PC-9 (cell line): ENCODE data around the gene MFSD2B. TPM values are rescaled to one million over a fixed set of nuclear protein-coding genes. Genes with fewer than 3 reads are reported as not detected.
"Not testable (repeated sequence)": the region's sequence is repeated elsewhere in the genome, so short reads cannot be mapped to it uniquely, and the experiment has no call there.

Source experiments
- BruUV-seq: library from RNA; stranded (reverse); fragments of 400-500 nt; replicated peaks from 2 replicates; lab custom pipeline; 2021; lab: Mats Ljungman, UMichigan
- CTCF ChIA-PET: fragments of 300-600 bp; sonication (Branson Sonifier 250); formaldehyde crosslinking; loops from one replicate; lab custom pipeline; 2022; ENCODE audit warnings: antibody characterized with exemption; lab: Charles Lee
- POLR2A ChIA-PET: fragments of 300-600 bp; sonication (Branson Sonifier 250); formaldehyde crosslinking; loops from one replicate; lab custom pipeline; 2022; ENCODE audit warnings: antibody characterized with exemption; ENCODE audit not compliant: unreplicated experiment; lab: Charles Lee
- DNase-seq, 2 experiments: peaks; one replicate each; pipeline versions ENCODE4 v3.0.0 to v3.0.0-alpha.2; 2015 to 2022; ENCODE audit warnings: mixed read lengths in 1 of 2
- H2AFZ ChIP-seq: fragments of 200-600 bp; sonication (generic); 2 replicates; pipeline ENCODE4 v1.8.1; 2017; ENCODE audit warnings: antibody characterized with exemption
- H3F3A ChIP-seq: fragments of 200-600 bp; sonication (generic); 2 replicates; pipeline ENCODE4 v1.8.1; 2017; ENCODE audit warnings: antibody characterized with exemption, mild to moderate bottlenecking, low read depth; ENCODE audit not compliant: insufficient read depth
- H3K27ac ChIP-seq: fragments of 200-600 bp; sonication (generic); 2 replicates; pipeline ENCODE4 v1.6.1; 2016; ENCODE audit warnings: mixed run types
- H3K27me3 ChIP-seq: fragments of 200-600 bp; sonication (generic); 2 replicates; pipeline ENCODE4 v1.6.1; 2016; ENCODE audit warnings: low read depth, mixed run types; ENCODE audit not compliant: insufficient read depth
- H3K36me3 ChIP-seq: fragments of 200-600 bp; sonication (generic); 2 replicates; pipeline ENCODE4 v1.6.1; 2016; ENCODE audit warnings: low read depth, mixed run types
- H3K4me1 ChIP-seq: fragments of 200-600 bp; sonication (generic); replicated peaks from 2 replicates; pipeline ENCODE4 v1.6.1; 2016; ENCODE audit warnings: mixed run types; ENCODE audit not compliant: insufficient read depth
- H3K4me2 ChIP-seq: fragments of 200-600 bp; sonication (generic); 2 replicates; pipeline ENCODE4 v1.6.1; 2017; ENCODE audit warnings: mixed run types
- H3K4me3 ChIP-seq: fragments of 200-600 bp; sonication (generic); 2 replicates; pipeline ENCODE4 v1.6.1; 2016; ENCODE audit warnings: mixed run types
- H3K79me2 ChIP-seq: fragments of 200-600 bp; sonication (generic); 2 replicates; pipeline ENCODE4 v1.6.1; 2017; ENCODE audit warnings: low read depth, mixed run types
- H3K9me2 ChIP-seq: fragments of 200-600 bp; sonication (generic); 2 replicates; pipeline ENCODE4 v1.8.1; 2017; ENCODE audit warnings: mild to moderate bottlenecking; ENCODE audit not compliant: insufficient read depth
- H3K9me3 ChIP-seq: fragments of 200-600 bp; sonication (generic); 2 replicates; pipeline ENCODE4 v1.8.1; 2016; ENCODE audit warnings: low read depth; ENCODE audit not compliant: insufficient read depth
- H4K20me1 ChIP-seq: fragments of 200-600 bp; sonication (generic); 2 replicates; pipeline ENCODE4 v1.8.1; 2017; ENCODE audit not compliant: insufficient read depth
- EZH2 ChIP-seq: fragments of 200-600 bp; sonication (generic); IDR thresholded peaks from 2 replicates; pipeline ENCODE4 v1.8.0; 2017; ENCODE audit warnings: antibody characterized with exemption, low read depth
- intact Hi-C: fragments of 100-400 bp; cut with micrococcal nuclease; formaldehyde crosslinking; loops from one replicate; pipeline ENCODE4 v1.10.0; 2022; ENCODE audit not compliant: unreplicated experiment
- total RNA-seq: library from RNA; stranded (reverse); gene quantifications from 2 replicates; pipeline ENCODE4 v1.2.3, GENCODE V29; 2021
- TF ChIP-seq, protein P1 (sequence below): fragments of 200-600 bp; sonication (generic); conservative IDR thresholded peaks from 2 replicates; pipeline ENCODE4 v1.6.1; 2017; ENCODE audit warnings: mixed run types, antibody characterized with exemption, mild to moderate bottlenecking, moderate library complexity

MFSD2B gene
- total RNA-seq, 1 experiment from 2014 or later, result 1.1 TPM

DNA sequence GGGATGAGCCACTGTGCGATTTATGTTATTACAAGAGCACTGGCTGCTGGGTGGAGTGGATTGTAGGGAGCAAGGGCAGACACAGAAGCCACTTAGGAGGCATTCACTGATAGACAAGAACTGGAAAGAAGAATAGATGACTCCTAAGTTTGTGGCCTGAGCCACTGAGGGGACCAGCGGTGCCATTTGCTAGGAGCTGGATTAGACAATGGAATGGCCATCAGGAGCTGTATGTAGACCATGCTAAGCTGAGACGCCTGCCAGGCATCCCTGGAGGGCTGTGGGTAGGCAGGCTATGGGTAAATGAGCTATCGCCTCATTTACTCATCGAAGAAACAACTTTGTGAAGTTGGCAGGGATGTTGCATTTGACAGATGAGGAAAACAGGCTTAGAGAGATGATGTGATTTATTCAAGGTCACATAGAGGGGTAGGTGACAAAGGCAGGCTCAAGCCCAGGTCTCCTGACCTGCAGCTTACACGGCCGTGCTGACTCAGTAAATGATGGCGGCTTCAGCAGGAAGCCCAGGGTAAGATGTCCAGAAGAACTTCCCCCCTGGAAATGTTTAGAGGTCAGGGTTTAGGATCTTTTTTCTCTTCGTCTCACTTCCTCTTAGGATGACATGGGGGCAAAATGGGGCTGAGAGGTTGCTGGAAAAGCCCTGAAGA, 2.8 kb downstream of the MFSD2B start:
- Histone ChIP-seq H4K20me1 (no peaks in the 10 kb centered on the region), H2AFZ (no peak overlapping the region), H3K27ac (no peak overlapping the region), H3F3A (peaks cover 31% of the 10 kb centered on the region), H3K9me3 (no peaks in the 10 kb centered on the region), H3K4me1 (peaks cover 38% of the 10 kb centered on the region), H3K9me2 (no peaks in the 10 kb centered on the region), H3K79me2 (no peaks in the 10 kb centered on the region), H3K27me3 (no peaks in the 10 kb centered on the region), H3K4me3 (no peak overlapping the region), H3K36me3 (no peaks in the 10 kb centered on the region), H3K4me2 (no peak overlapping the region)
- BruUV-seq, result no TSS peak
- POLR2A ChIA-PET, result interaction anchor here (0.5 kb wide), 1 partner anchor 39 kb away, joined by 10 read pairs; no protein-coding TSS in a partner anchor
- TF ChIP-seq EZH2, result no peak
- TF ChIP-seq, protein P1, sequence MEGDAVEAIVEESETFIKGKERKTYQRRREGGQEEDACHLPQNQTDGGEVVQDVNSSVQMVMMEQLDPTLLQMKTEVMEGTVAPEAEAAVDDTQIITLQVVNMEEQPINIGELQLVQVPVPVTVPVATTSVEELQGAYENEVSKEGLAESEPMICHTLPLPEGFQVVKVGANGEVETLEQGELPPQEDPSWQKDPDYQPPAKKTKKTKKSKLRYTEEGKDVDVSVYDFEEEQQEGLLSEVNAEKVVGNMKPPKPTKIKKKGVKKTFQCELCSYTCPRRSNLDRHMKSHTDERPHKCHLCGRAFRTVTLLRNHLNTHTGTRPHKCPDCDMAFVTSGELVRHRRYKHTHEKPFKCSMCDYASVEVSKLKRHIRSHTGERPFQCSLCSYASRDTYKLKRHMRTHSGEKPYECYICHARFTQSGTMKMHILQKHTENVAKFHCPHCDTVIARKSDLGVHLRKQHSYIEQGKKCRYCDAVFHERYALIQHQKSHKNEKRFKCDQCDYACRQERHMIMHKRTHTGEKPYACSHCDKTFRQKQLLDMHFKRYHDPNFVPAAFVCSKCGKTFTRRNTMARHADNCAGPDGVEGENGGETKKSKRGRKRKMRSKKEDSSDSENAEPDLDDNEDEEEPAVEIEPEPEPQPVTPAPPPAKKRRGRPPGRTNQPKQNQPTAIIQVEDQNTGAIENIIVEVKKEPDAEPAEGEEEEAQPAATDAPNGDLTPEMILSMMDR, result no peak
- intact Hi-C loops, result no loop called here
- no peak for DNase-seq
- CTCF ChIA-PET, result no interaction called here

DNA sequence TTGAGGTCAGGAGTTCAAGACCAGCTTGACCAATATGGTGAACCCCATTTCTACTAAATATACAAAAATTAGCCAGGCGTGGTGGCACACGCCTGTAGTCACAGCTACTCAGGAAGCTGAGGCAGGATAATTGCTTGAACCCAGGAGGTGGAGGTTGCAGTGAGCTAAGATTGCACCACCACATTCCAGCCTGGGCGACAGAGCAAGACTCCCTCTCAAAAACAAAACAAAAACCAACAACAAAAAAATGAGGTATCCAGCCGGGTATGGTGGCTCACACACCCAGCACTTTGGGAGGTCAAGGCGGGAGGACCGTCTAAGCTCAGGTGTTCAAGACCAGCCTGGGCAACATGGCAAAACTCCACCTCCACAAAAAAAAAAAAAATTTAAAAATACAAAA, 5.0 kb downstream of the MFSD2B start:
- H3K36me3 ChIP-seq, H3K9me3 ChIP-seq, H2AFZ ChIP-seq, H3K79me2 ChIP-seq, H3K27me3 ChIP-seq, H3K9me2 ChIP-seq, CTCF ChIA-PET, H3K4me3 ChIP-seq, H4K20me1 ChIP-seq: not testable (repeated sequence)
- Histone ChIP-seq H3F3A (peaks cover 31% of the 10 kb centered on the region), H3K4me2 (peak overlapping the region; percentile 27; the same call in 1 of the 2 replicates), H3K27ac (peak overlapping the region; percentile 39), H3K4me1 (peaks cover 38% of the 10 kb centered on the region)
- peak; percentile 11 to 54 for DNase-seq
- TSS peak; percentile 57 for BruUV-seq
- intact Hi-C loops, result loop anchor here (1.0 to 2.0 kb wide), 5 partner anchors 32 to 191 kb away; partner anchors contain the start of genes SF3B6, TP53I3, UBXN2A and WDCP
- POLR2A ChIA-PET, result interaction anchor here (1.3 kb wide), 1 partner anchor 88 kb away, joined by 6 read pairs; the partner anchor contains the start of gene ATAD2B

DNA sequence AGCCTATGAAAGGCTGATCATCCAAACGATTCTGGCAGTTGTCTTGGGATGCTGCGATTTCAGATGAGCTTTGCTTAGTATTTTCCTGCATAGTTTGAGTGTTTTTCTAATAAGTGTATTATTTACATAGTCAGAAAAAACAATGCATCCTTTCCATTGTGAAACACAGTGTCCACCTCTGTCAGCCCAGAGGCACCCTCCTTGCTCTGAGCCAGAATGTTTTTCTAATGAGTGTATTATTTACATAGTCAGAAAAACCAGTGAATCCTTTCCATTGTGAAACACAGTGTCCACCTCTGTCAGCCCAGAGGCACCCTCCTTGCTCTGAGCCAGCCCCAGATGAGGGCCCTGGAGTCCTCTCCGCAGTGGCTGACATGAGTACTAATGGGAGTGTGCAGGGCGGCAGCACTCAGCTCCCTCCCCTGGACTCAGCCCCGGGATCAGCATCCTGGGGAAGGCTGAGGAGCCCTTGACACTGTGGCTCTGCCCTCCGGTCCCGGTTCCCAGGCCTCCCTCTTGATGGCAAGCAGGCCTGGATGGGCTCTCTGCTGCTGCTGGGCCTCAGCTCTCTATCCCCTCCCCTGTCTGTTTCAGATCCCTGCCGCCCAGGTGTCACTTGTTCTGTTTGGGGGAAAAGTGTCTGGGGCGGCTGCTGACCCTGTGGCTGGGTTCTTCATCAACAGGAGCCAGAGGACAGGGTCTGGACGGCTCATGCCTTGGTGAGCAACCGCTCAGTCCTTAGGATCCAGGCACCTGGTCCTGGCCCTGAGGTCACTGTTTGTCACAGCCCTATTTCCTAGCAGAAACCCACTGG, 5.9 kb downstream of the MFSD2B start:
- H3K27ac ChIP-seq, result peak overlapping the region; percentile 55
- H3K27me3 ChIP-seq, result no peaks in the 10 kb centered on the region
- H3K9me3 ChIP-seq, result no peaks in the 10 kb centered on the region
- H3K9me2 ChIP-seq, result no peaks in the 10 kb centered on the region
- intact Hi-C loops, result loop anchor here (1.0 to 2.0 kb wide), 5 partner anchors 31 to 191 kb away; partner anchors contain the start of genes SF3B6, TP53I3, UBXN2A and WDCP
- H3K4me2 ChIP-seq, result peak overlapping the region; percentile 42
- H4K20me1 ChIP-seq, result no peaks in the 10 kb centered on the region
- no TSS peak for BruUV-seq
- TF ChIP-seq, protein P1, result no peak
- no peak for TF ChIP-seq EZH2
- peak; percentile 84 to 99 for DNase-seq
- peaks cover 45% of the 10 kb centered on the region for H3K4me1 ChIP-seq
- CTCF ChIA-PET, result interaction anchor here (0.6 kb wide), 1 partner anchor 10 kb away, joined by 5 read pairs; no protein-coding TSS in a partner anchor
- no peak overlapping the region for H3K4me3 ChIP-seq
- H3K36me3 ChIP-seq, result no peaks in the 10 kb centered on the region
- POLR2A ChIA-PET, result interaction anchor here (0.5 to 1.3 kb wide), 3 partner anchors 61 to 89 kb away, joined by 3 to 6 read pairs (median 6); partner anchors contain the start of gene ATAD2B
- 0 out of 2 replicates have a peak overlapping the region, but pooled peaks have one; percentile 4 for H2AFZ ChIP-seq
- peaks cover 37% of the 10 kb centered on the region for H3F3A ChIP-seq
- H3K79me2 ChIP-seq, result no peaks in the 10 kb centered on the region
